A549 (cell line): Measurements from ENCODE around the gene LARGE1. TPM values are rescaled to one million over a fixed set of nuclear protein-coding genes. Genes with fewer than 3 reads are reported as not detected.

Experiments
- ATAC-seq, 2 experiments: fragments of 200-7000 bp in 1 of 2; fragments of >200 bp in 1 of 2; cut with Nextera tagmentation in 1 of 2; cut with Tn5 transposase in 1 of 2; 3 replicates each; pipeline versions ENCODE4 v1.8.0 to v1.9.1; 2018 to 2020; ENCODE audit warnings: mild to moderate bottlenecking in 1 of 2, moderate library complexity in 1 of 2
- CTCF ChIA-PET: fragments of 300-600 bp; sonication (Branson Sonifier 250); formaldehyde crosslinking; extraction: SDS; loops from one replicate; lab custom pipeline; 2021; ENCODE audit warnings: antibody characterized with exemption, inconsistent platforms; lab: Yijun Ruan, JAX
- POLR2A ChIA-PET: fragments of 350-600 bp; formaldehyde crosslinking; extraction: SDS; loops from one replicate; lab custom pipeline; 2021; ENCODE audit warnings: antibody characterized with exemption, inconsistent platforms; lab: Yijun Ruan, JAX
- DNase-seq, 2 experiments: peaks; one replicate each; pipeline versions ENCODE4 v3.0.0 to v3.0.0-alpha.2; 2011 to 2016; ENCODE audit warnings: low read depth in 1 of 2, low spot score in 1 of 2
- FAIRE-seq: peaks from 2 replicates; lab custom pipeline; 2011; peaks lifted over from hg19 to GRCh38; lab: Jason Lieb, UNC
- H3K27ac ChIP-seq, 2 experiments: fragments of >200 bp; sonication (Bioruptor Twin); formaldehyde crosslinking; 3 replicates each; pipeline ENCODE4 v1.5.1; 2016 to 2017
- H3K4me1 ChIP-seq: fragments of >200 bp; sonication (Bioruptor Twin); formaldehyde crosslinking; 3 replicates; pipeline ENCODE4 v1.6.1; 2016
- H3K4me2 ChIP-seq: fragments of >200 bp; sonication (Bioruptor Twin); formaldehyde crosslinking; 3 replicates; pipeline ENCODE4 v1.6.1; 2016
- H3K4me3 ChIP-seq: fragments of >200 bp; sonication (Bioruptor Twin); formaldehyde crosslinking; 3 replicates; pipeline ENCODE4 v1.5.1; 2016
- H3K9me3 ChIP-seq: fragments of >200 bp; sonication (Bioruptor Twin); formaldehyde crosslinking; 3 replicates; pipeline ENCODE4 v1.6.1; 2016
- ATOH8 ChIP-seq: fragments of 250-450 bp; sonication (Bioruptor Pico); IDR thresholded peaks from 2 replicates; pipeline ENCODE4 v1.5.0; 2020; ENCODE audit warnings: low read depth, mild to moderate bottlenecking, moderate library complexity
- BCL3 ChIP-seq: fragments of >200 bp; sonication (Bioruptor Twin); formaldehyde crosslinking; IDR thresholded peaks from 3 replicates; pipeline ENCODE4 v1.6.1; 2016
- BHLHE40 ChIP-seq: IDR thresholded peaks from 2 replicates; pipeline ENCODE4 v1.6.1; 2012; ENCODE audit warnings: low read depth, low read length, inconsistent platforms
- CBX2 ChIP-seq: fragments of 200-600 bp; sonication (generic); IDR thresholded peaks from 2 replicates; pipeline ENCODE4 v1.6.1; 2016; ENCODE audit warnings: low read depth, mild to moderate bottlenecking, borderline replicate concordance
- CHD2 ChIP-seq: fragments of 150-350 bp; IDR thresholded peaks from 2 replicates; pipeline ENCODE4 v1.6.1; 2014; ENCODE audit warnings: low read length; ENCODE audit not compliant: partially characterized antibody
- E2F6 ChIP-seq: IDR thresholded peaks from 2 replicates; pipeline ENCODE4 v1.6.1; 2012; ENCODE audit warnings: low read depth, borderline replicate concordance
- EHF ChIP-seq: fragments of 250-450 bp; sonication (Bioruptor Pico); IDR thresholded peaks from 2 replicates; pipeline ENCODE4 v1.5.0; 2020; ENCODE audit warnings: mild to moderate bottlenecking
- EHMT2 ChIP-seq: fragments of 200-600 bp; sonication (generic); IDR thresholded peaks from 2 replicates; pipeline ENCODE4 v1.6.1; 2016; ENCODE audit warnings: antibody characterized with exemption, low read depth, mild to moderate bottlenecking, moderate library complexity
- EP300 ChIP-seq, 2 experiments: fragments of >200 bp; sonication (Bioruptor Twin); formaldehyde crosslinking; IDR thresholded peaks; 2 replicates in 1 of 2; 3 replicates in 1 of 2; pipeline ENCODE4 v1.6.1; 2016 to 2017
- FOSL2 ChIP-seq, 2 experiments: fragments of 450-650 bp in 1 of 2; fragments of >200 bp in 1 of 2; sonication (Bioruptor Twin) in 1 of 2; formaldehyde crosslinking; IDR thresholded peaks; 2 replicates each; pipeline versions ENCODE4 v1.5.0 to v1.6.1; 2016 to 2020; ENCODE audit warnings: mild to moderate bottlenecking in 1 of 2, moderate library complexity in 1 of 2
- GATA3 ChIP-seq: IDR thresholded peaks from 2 replicates; pipeline ENCODE4 v1.6.1; 2012; ENCODE audit warnings: borderline replicate concordance
- HOXA7 ChIP-seq: fragments of 250-450 bp; sonication (Bioruptor Pico); IDR thresholded peaks from 2 replicates; pipeline ENCODE4 v1.5.0; 2020; ENCODE audit warnings: mild to moderate bottlenecking, moderate library complexity
- HOXB13 ChIP-seq: fragments of 250-450 bp; sonication (Bioruptor Pico); IDR thresholded peaks from 2 replicates; pipeline ENCODE4 v1.5.0; 2020; ENCODE audit warnings: low read depth, mild to moderate bottlenecking, moderate library complexity
- HOXB5 ChIP-seq: fragments of 250-450 bp; sonication (Bioruptor Pico); IDR thresholded peaks from 2 replicates; pipeline ENCODE4 v1.5.0; 2020; ENCODE audit warnings: mild to moderate bottlenecking, moderate library complexity
- JUNB ChIP-seq: fragments of >200 bp; sonication (Bioruptor Twin); formaldehyde crosslinking; IDR thresholded peaks from 2 replicates; pipeline ENCODE4 v1.6.1; 2016
- MAFK ChIP-seq: fragments of 450-650 bp; IDR thresholded peaks from 2 replicates; pipeline ENCODE4 v1.6.1; 2014; ENCODE audit not compliant: partially characterized antibody
- NPAS2 ChIP-seq: fragments of 250-450 bp; sonication (Bioruptor Pico); IDR thresholded peaks from 2 replicates; pipeline ENCODE4 v1.8.0; 2022; ENCODE audit warnings: mild to moderate bottlenecking, moderate library complexity, borderline replicate concordance
- NR3C1 ChIP-seq: fragments of >200 bp; sonication (Bioruptor Twin); formaldehyde crosslinking; IDR thresholded peaks from 3 replicates; pipeline ENCODE4 v1.6.1; 2017
- PBX3 ChIP-seq: IDR thresholded peaks from 2 replicates; pipeline ENCODE4 v1.6.1; 2012
- PHF8 ChIP-seq: fragments of 200-600 bp; sonication (generic); IDR thresholded peaks from 2 replicates; pipeline ENCODE4 v1.6.1; 2016; ENCODE audit warnings: low read depth, mild to moderate bottlenecking, antibody characterized with exemption, moderate library complexity, borderline replicate concordance
- RARB ChIP-seq: fragments of 250-450 bp; sonication (Bioruptor Pico); IDR thresholded peaks from 2 replicates; pipeline ENCODE4 v1.8.0; 2021; ENCODE audit warnings: mild to moderate bottlenecking, moderate library complexity
- RNF2 ChIP-seq: fragments of 200-600 bp; sonication (generic); IDR thresholded peaks from 2 replicates; pipeline ENCODE4 v1.6.1; 2016; ENCODE audit warnings: low read depth, mild to moderate bottlenecking, antibody characterized with exemption, moderate library complexity, borderline replicate concordance
- SMC3 ChIP-seq: fragments of >200 bp; sonication (Bioruptor Twin); formaldehyde crosslinking; IDR thresholded peaks from 3 replicates; pipeline ENCODE4 v1.6.1; 2018; ENCODE audit warnings: inconsistent platforms
- SREBF2 ChIP-seq: fragments of 450-650 bp; IDR thresholded peaks from 2 replicates; pipeline ENCODE4 v1.6.1; 2014; ENCODE audit warnings: mild to moderate bottlenecking, moderate library complexity
- TFCP2L1 ChIP-seq: fragments of 250-450 bp; sonication (Bioruptor Pico); IDR thresholded peaks from 2 replicates; pipeline ENCODE4 v1.5.0; 2021; ENCODE audit warnings: mild to moderate bottlenecking
- USF2 ChIP-seq: fragments of 450-650 bp; IDR thresholded peaks from 2 replicates; pipeline ENCODE4 v1.6.1; 2014; ENCODE audit warnings: antibody characterized with exemption
- ZSCAN20 ChIP-seq: fragments of 250-450 bp; sonication (Bioruptor Pico); IDR thresholded peaks from 2 replicates; pipeline ENCODE4 v1.8.0; 2022; ENCODE audit warnings: mild to moderate bottlenecking, moderate library complexity
- WGBS: methylation state at CpG from one replicate; pipeline ENCODE4 v1.1.6; 2017; ENCODE audit errors: missing lambda C conversion rate; 5-methylcytosine and 5-hydroxymethylcytosine counted together
- polyA plus RNA-seq, 4 experiments: library from polyadenylated mRNA; depleted of rRNA in 3 of 4; stranded (reverse); fragments of >200 nt; fragmentation: RNase III in 1 of 4; extraction: RNeasy Plus Mini Kit Qiagen cat#74134 plus additional on column Dnase treatment in 1 of 4; gene quantifications; 2 replicates in 3 of 4; 3 replicates in 1 of 4; pipeline ENCODE4 v1.2.3, GENCODE V29; 2011 to 2017

LARGE1 gene
- polyA plus RNA-seq, 2 of the 4 experiments (the other 2 are of a cell fraction): 2.7 to 5.8 TPM

- TF ChIP-seq BCL3 (no peak), TFCP2L1 (CRISPR knock-in tag) (no peak), ATOH8 (CRISPR knock-in tag) (no peak), SMC3 (no peak), BHLHE40 (no peak)
These were observed 204.9 kb downstream of the LARGE1 start (continued) for GRCh38 chr22:33715237-33715985.

- Histone ChIP-seq H3K4me1 (no peaks in the 10 kb centered on the region), H3K4me3 (no peak overlapping the region), H3K27ac (no peak overlapping the region), H3K9me3 (no peaks in the 10 kb centered on the region), H3K4me2 (no peak overlapping the region)
- FAIRE-seq: no peak
- CTCF ChIA-PET: interaction anchor here (0.5 kb wide), 1 partner anchor 1042 kb away, joined by 3 read pairs; no protein-coding TSS in a partner anchor
- no peak for ATAC-seq
- POLR2A ChIA-PET: no interaction called here
- 24% methylated on average over 1 of the region's 1 CpG for WGBS
- TF ChIP-seq HOXB5 (CRISPR knock-in tag) (no peak), EP300 (IDR thresholded peaks at IDR 0.05) (no peak), E2F6 (no peak), JUNB (no peak), PHF8 (no peak), PBX3 (no peak), BCL3 (no peak), ZSCAN20 (CRISPR knock-in tag) (no peak), FOSL2 (IDR thresholded peaks at IDR 0.05) (no peak), FOSL2 (CRISPR knock-in tag; IDR thresholded peaks at IDR 0.05) (no peak), HOXB13 (no peak), ATOH8 (CRISPR knock-in tag) (no peak), EHMT2 (no peak), NPAS2 (CRISPR knock-in tag) (no peak), GATA3 (no peak)
- no peak for DNase-seq
These were observed 209.9 kb downstream of the LARGE1 start for GRCh38 chr22:33710326-33710725.

- WGBS: 21% methylated on average over 3 of the region's 3 CpGs
- Histone ChIP-seq H3K4me3 (no peak overlapping the region), H3K4me1 (no peaks in the 10 kb centered on the region), H3K4me2 (no peak overlapping the region), H3K9me3 (no peaks in the 10 kb centered on the region), H3K27ac (no peak overlapping the region)
- DNase-seq (no peak), FAIRE-seq (no peak), ATAC-seq (no peak)
- POLR2A ChIA-PET: no interaction called here
- CTCF ChIA-PET: no interaction called here
- TF ChIP-seq HOXA7 (CRISPR knock-in tag) (no peak), SREBF2 (no peak), MAFK (no peak), SMC3 (no peak), NR3C1 (no peak), USF2 (no peak), EHF (no peak), RARB (no peak), RNF2 (no peak), CBX2 (no peak), CHD2 (no peak), HOXB13 (no peak)
These were observed 212.7 kb downstream of the LARGE1 start for GRCh38 chr22:33707581-33707980.
